ENCODE measurements around the gene SERPINA5. TPM values are rescaled to one million over a fixed set of nuclear protein-coding genes. Genes with fewer than 3 reads are reported as not detected.

SERPINA5 gene
- total and polyA plus RNA-seq, 8 donors, result 52.3 to 139 (median 96.0) TPM

GRCh38 chr14:94538070-94538740, 43.0 kb upstream of the SERPINA5 start:
- WGBS, 2 donors, result 78 to 91% methylated on average over 6 of the region's 6 CpGs

GRCh38 chr14:94539181-94539580, 42.0 kb upstream of the SERPINA5 start:
- no peak overlapping the region for H3K4me3 ChIP-seq
- H3K36me3 ChIP-seq, result no peaks in the 10 kb centered on the region
- no peak for TF ChIP-seq CTCF (IDR thresholded peaks at IDR 0.05)
- DNase-seq, result no peak
- FAIRE-seq, result no peak
- no peaks in the 10 kb centered on the region for H3K27me3 ChIP-seq
- H3K9me3 ChIP-seq, result no peaks in the 10 kb centered on the region
- H3K27ac ChIP-seq, result no peak overlapping the region
- H3K4me1 ChIP-seq, result peaks cover 0 to 3% (median 0%) of the 10 kb centered on the region in 3 donors
- no peak for ATAC-seq
- intact Hi-C loops (cut with DNase I), result no loop called here
- whole genome bisulfite sequencing, 2 donors, result 77 to 78% methylated on average over 7 of the region's 7 CpGs

More at GRCh38 chr14:94538070-94538740, 43.0 kb upstream of the SERPINA5 start:
- Histone ChIP-seq H3K27me3 (no peaks in the 10 kb centered on the region), H3K27ac (no peak overlapping the region), H3K4me3 (no peak overlapping the region), H3K4me1 (peaks cover 0 to 3% (median 0%) of the 10 kb centered on the region in 3 donors), H3K36me3 (no peaks in the 10 kb centered on the region), H3K9me3 (no peaks in the 10 kb centered on the region)
- ATAC-seq (no peak), FAIRE-seq (no peak), DNase-seq (no peak)
- intact Hi-C loops (cut with DNase I), result no loop called here
- no peak for TF ChIP-seq CTCF (IDR thresholded peaks at IDR 0.05)

- WGBS, 2 donors, result 31 to 32% methylated on average over 13 of the region's 13 CpGs
- no peak for FAIRE-seq
- intact Hi-C loops (cut with DNase I), result loop anchor here in 1 of 3 donors (10.0 kb wide), 1 partner anchor 95 kb away; no protein-coding TSS in a partner anchor
- Histone ChIP-seq H3K27me3 (no peaks in the 10 kb centered on the region), H3K4me3 (no peak overlapping the region), H3K4me1 (peaks cover 0 to 3% (median 0%) of the 10 kb centered on the region in 3 donors), H3K27ac (no peak overlapping the region), H3K9me3 (no peaks in the 10 kb centered on the region), H3K36me3 (no peaks in the 10 kb centered on the region)
- peak; percentile 38 to 73 (median 58) for ATAC-seq
- no peak for DNase-seq
- TF ChIP-seq CTCF (IDR thresholded peaks at IDR 0.05), result no peak
These were observed 41.0 kb upstream of the SERPINA5 start for GRCh38 chr14:94540031-94540794.

- H3K36me3 ChIP-seq, result no peaks in the 10 kb centered on the region
- DNase-seq (no peak), FAIRE-seq (no peak), ATAC-seq (no peak)
- H3K4me1 ChIP-seq, result peaks cover 0 to 3% (median 0%) of the 10 kb centered on the region in 3 donors
- no peak overlapping the region for H3K4me3 ChIP-seq
- no peaks in the 10 kb centered on the region for H3K27me3 ChIP-seq
- H3K27ac ChIP-seq, result no peak overlapping the region
- TF ChIP-seq CTCF (IDR thresholded peaks at IDR 0.05), result no peak
- H3K9me3 ChIP-seq, result no peaks in the 10 kb centered on the region
- intact Hi-C loops (cut with DNase I), result loop anchor here in 1 of 3 donors (10.0 kb wide), 1 partner anchor 97 kb away; no protein-coding TSS in a partner anchor
- WGBS, 2 donors, result 63 to 69% methylated on average over 9 of the region's 9 CpGs
These were observed 39.8 kb upstream of the SERPINA5 start for GRCh38 chr14:94541234-94541975.

Measured in pancreas (tissue), 10 donors.